GM21360 (cell line): Measurements from ENCODE around the gene ROR1.
"Not testable (repeated sequence)": the region's sequence is repeated elsewhere in the genome, so short reads cannot be mapped to it uniquely, and the experiment has no call there.

ENCODE experiments used
- ATAC-seq: cut with Tn5 transposase; IDR thresholded peaks from one replicate; pipeline ENCODE4 v1.9.1; 2021; ENCODE audit warnings: mild to moderate bottlenecking, moderate library complexity; ENCODE audit not compliant: unreplicated experiment

ROR1 gene

GRCh38 chr1:64082459-64082858, 308.6 kb downstream of the ROR1 start:
- no peak for ATAC-seq

- ATAC-seq = no peak
Observed at GRCh38 chr1:64084451-64084850, 310.6 kb downstream of the ROR1 start.

- no peak for ATAC-seq
Observed at GRCh38 chr1:64087768-64088167, 314.0 kb downstream of the ROR1 start.

- ATAC-seq = no peak
Observed at GRCh38 chr1:64090436-64090835, 316.6 kb downstream of the ROR1 start.

- no peak for ATAC-seq
Observed at GRCh38 chr1:64092851-64093371, 319.1 kb downstream of the ROR1 start.

- no peak for ATAC-seq
Observed at GRCh38 chr1:64093941-64094340, 320.1 kb downstream of the ROR1 start.

- ATAC-seq = no peak
Observed at GRCh38 chr1:64095832-64096231, 322.0 kb downstream of the ROR1 start.

GRCh38 chr1:64097859-64098258, 324.0 kb downstream of the ROR1 start:
- no peak for ATAC-seq

GRCh38 chr1:64098436-64098835, 324.6 kb downstream of the ROR1 start:
- no peak for ATAC-seq

- no peak for ATAC-seq
Observed at GRCh38 chr1:64098846-64099582, 325.2 kb downstream of the ROR1 start.

- ATAC-seq = no peak
Observed at GRCh38 chr1:64100791-64101190, 327.0 kb downstream of the ROR1 start.

GRCh38 chr1:64104585-64104984, 330.8 kb downstream of the ROR1 start:
- not testable (repeated sequence) for ATAC-seq

- ATAC-seq = no peak
Observed at GRCh38 chr1:64107118-64107519, 333.3 kb downstream of the ROR1 start.

GRCh38 chr1:64107632-64108031, 333.8 kb downstream of the ROR1 start:
- ATAC-seq = no peak

- no peak for ATAC-seq
Observed at GRCh38 chr1:64110924-64111777, 337.3 kb downstream of the ROR1 start.

GRCh38 chr1:64111787-64112186, 338.0 kb downstream of the ROR1 start:
- no peak for ATAC-seq

GRCh38 chr1:64112281-64112680, 338.5 kb downstream of the ROR1 start:
- ATAC-seq = no peak

- no peak for ATAC-seq
Observed at GRCh38 chr1:64114012-64114525, 340.3 kb downstream of the ROR1 start.

- ATAC-seq = no peak
Observed at GRCh38 chr1:64116537-64116936, 342.7 kb downstream of the ROR1 start.

- ATAC-seq = no peak
Observed at GRCh38 chr1:64117492-64117891, 343.7 kb downstream of the ROR1 start.

GRCh38 chr1:64121766-64122385, 348.1 kb downstream of the ROR1 start:
- ATAC-seq = no peak
